Frontal cortex (tissue), 4 donors: ENCODE data around the gene CASP5. TPM values are rescaled to one million over a fixed set of nuclear protein-coding genes. Genes with fewer than 3 reads are reported as not detected.
A peak's percentile ranks its signal among the peaks of the same experiment; 100 is the strongest.
"Not testable (repeated sequence)": the region's sequence is repeated elsewhere in the genome, so short reads cannot be mapped to it uniquely, and the experiment has no call there.

Source experiments
- DNase-seq, 2 donors: peaks; one replicate each; pipeline ENCODE4 v3.0.0; 2012; ENCODE audit warnings: low spot score in 2 of 2
- FAIRE-seq: peaks from 2 replicates; lab custom pipeline; 2012; peaks lifted over from hg19 to GRCh38; lab: Jason Lieb, UNC
- total RNA-seq: library from RNA; depleted of rRNA; stranded (reverse); fragments of >200 nt; gene quantifications from one replicate; pipeline ENCODE4 v1.2.3, GENCODE V29; 2014
- donor health status: control.
- donor health status: control.
- donor health status: control.

Gene CASP5
- not detected for total RNA-seq

DNA sequence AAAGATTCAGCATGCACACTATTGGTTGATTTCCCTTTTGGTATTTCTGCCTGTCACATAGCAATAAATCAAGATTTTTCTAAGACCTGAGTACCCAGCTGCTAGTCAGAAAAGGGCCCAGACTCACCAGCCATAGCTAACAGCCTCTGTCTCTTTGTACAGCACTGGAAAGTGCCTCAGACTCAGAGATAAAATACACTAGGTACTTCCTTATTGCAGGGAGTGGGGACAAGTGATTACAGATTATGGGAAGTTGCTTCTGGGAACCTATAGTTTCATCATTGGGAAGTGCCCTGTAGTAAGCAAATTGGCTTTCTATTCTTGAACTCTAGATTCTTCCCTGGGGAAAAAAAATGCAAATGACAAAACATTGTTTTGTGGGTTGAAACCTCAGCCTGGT is at the start of gene CASP5:
TSS of gene CASP5 (minus strand) at position 166 of the 400 bp plus-strand sequence. CDS start at position 134, 32 bp downstream.
- DNase-seq (no peak), FAIRE-seq (no peak)

DNA sequence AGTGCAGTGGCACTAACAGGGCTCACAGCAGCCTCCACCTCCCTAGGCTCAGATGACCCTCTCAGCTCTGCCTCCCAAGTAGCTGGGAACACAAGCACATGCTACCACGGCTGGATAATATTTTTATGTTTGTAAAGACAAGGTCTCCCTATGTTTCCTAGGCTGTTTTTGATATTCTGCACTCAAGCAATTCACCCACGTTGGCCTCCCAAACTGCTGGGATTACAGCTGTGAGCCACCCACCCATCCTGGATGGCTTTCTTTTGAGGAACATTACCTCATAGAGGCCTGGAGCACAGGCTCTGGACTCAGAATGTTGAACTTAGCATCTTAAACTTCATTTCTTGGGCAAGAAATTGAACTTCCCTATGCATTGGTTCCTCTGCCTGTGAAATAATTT is 49.1 kb upstream of the CASP5 start:
- not testable (repeated sequence) for DNase-seq, FAIRE-seq

DNA sequence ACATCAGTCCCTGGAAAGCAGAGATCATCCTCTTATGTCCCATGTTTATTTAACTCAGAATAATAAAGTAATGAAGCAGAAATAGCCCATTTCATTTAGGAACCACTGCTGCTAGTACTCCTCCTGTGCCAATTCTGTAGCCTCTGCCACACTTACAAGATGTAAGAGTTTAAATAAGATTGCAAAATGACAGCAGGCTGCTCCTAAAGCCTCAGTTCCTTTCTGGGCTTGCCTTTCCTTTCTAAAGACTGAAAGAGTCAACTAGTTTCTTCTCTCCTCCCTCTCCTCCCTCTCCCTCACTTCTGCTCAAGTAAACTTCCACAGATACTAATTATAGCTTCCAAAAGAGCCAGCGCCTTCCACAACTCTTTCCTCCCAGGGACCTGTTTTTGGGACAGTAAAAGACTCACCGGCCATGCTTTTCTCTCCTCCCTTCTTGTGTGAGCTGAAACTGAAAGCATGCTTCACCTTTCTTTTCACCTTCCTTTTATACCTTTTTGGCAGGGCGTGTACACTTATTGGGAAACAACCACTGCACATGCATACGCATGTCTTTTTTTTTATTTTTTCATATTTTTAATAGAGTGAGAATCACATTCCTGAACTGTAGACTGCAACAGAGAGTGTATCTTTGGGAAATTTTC is 48.2 kb upstream of the CASP5 start:
- DNase-seq: no peak
- FAIRE-seq: no peak

DNA sequence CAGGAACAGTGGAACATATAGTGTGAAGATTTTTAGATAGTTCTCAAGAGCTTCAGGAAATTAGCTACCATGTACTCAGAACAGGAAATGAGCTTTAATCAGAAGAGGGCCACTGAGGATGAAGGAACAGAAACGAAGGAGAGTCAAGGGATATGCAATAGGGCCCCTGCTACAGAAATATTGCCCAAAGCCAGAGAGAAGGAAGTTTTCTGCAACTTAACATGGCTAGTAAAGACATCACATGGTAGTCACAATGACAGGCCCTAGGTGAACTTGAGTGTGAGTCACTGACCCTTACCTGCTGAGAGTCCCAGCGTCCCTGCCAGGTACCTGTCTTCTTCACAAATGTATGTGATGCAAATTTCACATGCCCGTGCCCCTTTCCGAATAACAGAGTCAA is 47.3 kb upstream of the CASP5 start:
- no peak for DNase-seq

DNA sequence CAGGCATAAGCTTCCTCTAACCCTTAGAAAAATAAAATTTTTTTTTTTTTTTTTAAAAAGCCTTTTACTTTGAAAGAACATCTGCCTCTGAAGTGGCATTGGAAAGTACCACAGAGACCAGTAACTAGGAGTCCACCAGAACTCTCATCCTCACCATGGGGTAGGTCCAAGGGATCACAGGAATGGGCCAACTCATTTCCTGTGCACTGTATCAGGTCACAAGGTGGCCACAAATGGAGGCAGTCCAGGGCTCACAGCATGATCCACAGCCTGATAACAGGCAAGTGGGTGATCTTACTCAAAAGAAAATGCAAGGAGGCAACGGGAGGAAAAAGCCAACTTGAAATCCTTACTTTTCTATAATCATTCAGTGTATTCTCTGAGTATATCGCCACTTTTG is 46.8 kb upstream of the CASP5 start:
- DNase-seq, FAIRE-seq: not testable (repeated sequence)

More for the DNA sequence above, 47.3 kb upstream of the CASP5 start:
- no peak for FAIRE-seq

DNA sequence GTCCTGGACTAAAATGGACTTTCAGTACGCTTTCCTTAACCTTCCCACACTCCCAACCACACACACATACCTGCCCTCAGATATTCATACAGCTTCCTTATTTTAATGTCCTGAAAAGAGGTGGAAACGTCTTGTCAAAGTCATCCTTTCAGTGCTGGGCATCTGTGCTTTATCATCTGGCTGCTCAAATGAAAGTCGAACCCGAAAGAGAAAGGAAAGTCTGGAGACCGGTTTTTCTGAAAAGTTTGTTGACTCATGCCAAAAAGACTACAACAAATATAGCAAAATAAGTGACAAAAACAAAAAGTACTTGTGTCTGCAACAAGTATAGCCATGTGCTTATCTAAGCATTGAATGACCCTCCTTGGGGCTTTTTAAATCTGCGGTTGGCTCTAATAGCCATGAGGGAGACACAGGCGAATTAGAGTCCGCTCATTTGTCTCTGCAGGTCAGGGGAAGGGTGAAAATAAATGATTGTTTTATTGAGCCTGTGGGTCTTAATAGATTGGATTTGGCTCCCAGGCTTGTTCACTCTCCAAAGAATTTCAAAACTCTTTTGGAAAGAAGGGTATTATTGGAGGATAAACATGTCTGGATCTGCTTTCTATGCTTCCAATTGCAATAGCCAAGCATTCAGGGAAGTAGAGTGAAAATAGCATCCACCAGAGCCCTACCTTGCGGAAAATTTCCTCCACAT is 40.4 kb upstream of the CASP5 start:
- not testable (repeated sequence) for FAIRE-seq, DNase-seq

DNA sequence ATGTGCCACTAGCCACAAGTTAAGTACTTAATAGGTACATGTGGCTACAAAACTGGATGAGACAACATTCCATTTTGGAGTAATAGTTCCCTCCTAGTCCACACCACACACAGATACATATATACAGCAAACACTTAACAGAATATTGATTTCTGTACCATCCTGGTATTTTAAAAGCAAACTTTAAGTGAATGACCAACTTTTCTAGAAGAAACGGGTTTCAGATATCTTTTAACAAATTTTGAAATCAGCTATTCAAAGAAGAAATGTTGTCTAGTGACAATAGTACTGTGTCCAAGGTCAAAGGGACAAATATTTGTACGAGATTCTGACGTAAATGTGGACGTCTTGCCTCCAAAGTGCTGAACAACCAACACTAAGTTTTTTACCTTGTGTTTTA is 34.5 kb upstream of the CASP5 start:
- FAIRE-seq: no peak

DNA sequence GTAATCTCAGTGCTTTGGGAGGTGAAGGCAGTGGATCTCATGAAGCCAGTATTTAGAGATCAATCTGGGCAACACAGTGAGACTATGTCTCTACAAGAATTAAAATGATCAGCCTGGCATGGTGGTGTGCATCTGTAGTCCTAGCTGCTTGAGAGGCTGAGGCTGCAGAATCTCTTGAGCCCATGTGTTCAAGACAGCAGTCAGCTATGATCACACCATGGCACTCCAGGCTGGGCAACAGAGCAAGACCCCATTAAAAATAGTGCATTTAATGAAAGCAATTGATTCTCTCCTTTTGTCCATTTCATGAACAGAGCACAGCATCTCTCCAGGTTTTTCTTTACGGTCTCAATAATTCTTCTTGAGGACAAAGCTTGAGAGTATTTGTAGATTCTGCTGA is 33.5 kb upstream of the CASP5 start:
- DNase-seq (no peak), FAIRE-seq (no peak)

More for the DNA sequence above, 34.5 kb upstream of the CASP5 start:
- DNase-seq: no peak

DNA sequence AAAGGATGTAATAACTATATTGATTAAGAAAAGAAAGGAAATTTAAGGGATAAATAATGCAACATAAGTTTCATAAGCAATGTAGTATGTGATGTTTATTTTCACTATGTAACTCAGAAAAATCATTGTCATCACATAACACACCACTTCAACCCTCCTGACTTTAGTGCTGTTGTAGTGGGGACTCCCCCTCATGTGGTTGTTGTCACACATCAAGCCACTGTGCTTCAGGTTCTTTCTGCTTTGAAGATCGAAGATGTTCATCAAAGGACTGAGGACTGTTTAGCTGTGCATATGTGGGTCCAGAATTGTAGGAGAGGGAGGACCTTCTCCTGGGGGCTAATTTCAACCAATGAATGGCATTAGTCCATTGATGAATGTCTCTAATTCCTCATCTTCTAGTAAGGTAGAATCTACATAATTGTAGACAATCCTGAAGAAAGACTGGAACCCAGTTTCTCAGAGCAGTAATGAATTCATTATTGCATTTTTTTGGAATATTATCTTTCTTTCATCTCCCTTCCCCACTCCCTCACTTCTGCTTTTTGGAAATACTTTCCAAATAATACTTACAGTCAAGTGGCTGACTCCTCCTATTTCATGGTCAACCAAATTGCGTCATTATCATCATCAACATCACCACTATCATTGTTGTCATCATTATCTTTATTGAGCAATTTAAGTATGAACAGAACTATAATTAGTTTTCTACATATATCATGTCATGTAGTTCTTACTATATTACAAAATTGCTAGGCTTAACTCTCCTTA is 31.9 kb upstream of the CASP5 start:
- FAIRE-seq: no peak
- DNase-seq: no peak

DNA sequence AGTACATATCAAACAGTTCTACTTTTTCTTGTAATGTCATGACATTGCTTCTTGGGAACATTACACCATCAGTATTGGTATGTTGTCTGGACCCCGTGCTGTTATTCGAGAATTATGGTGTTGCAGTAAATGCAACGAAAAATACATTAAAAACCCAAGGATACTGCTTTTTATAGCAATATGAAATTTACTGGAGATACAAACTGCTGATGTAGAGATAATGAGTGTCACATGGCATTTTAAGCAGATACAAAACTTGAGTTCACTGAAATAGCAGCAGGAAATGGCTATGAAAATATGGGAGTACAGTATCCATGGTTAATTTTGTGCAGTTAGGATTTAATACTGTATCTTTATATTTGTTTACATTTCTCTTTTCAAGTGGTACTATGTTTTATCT is 29.5 kb upstream of the CASP5 start:
- DNase-seq (no peak), FAIRE-seq (no peak)

DNA sequence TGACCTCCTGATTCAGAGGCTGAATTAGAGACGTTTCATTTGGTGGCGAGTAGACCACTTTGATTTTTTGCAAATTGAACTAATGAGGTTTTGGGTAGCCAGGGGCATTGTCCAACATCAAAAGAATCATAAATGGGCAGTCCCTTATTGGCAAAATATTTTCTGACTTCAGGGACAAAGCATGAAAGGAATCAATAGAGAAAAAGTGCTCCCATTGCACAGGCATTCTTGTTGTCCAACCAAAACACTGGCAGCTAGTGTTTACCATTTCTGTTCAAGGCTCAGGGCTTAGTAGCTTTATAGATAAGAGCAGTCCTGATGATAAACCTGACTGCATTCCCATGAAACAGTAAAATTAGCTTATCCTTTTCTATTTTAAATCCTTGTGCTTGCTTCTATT is 28.6 kb upstream of the CASP5 start:
- DNase-seq: no peak
- FAIRE-seq: no peak

DNA sequence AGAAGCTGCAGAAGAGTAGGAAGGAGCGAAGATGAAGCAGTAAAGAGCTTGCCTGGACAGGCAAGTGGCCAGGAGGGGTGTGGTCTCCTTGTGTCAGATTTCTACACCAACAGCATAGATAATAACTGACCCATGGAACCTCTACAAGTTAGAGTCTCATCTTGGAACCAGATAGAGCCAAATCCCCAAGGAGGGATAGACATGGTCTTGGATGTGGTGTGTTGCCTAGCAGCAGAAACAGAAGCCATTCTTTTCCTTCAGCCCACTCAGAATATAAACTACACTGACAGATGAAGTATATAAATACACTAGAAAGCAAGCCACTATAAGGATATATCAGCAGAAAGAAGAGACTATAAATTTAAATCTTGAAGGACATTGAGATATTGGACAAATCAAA is 26.5 kb upstream of the CASP5 start:
- DNase-seq (no peak), FAIRE-seq (no peak)

DNA sequence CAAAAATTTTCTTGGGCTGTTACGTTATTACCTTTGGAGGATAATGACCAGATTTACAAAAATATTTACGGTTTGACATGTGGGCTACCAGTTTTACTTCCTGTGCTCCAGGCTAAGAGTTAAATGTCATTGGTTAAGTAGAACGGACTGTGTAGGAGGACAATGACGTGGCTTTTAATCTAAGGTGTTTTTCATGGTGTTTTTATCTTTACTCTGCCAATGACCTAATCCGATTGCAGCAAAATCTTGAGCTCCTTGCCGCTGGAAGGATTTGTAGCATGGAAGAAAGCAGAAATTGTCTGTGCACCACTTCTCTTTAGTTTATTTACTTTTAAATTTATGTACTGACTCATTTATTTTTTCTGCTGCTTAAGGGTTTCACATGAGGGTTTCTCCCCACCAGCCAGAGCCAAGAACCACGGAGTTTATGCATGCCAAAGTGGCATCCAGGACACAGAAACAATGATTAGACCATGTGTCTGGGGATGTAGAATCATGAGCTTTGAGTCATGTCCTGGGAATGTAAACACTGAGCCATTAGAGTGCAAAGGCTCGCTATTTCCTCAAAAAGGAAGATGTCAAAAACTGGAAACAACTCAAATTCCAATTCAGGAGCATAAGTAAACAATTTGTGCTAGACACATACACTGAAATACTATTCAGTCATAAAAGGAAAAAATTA is 24.1 kb upstream of the CASP5 start:
- no peak for FAIRE-seq
- peak in 1 of 2 donors; percentile 17 for DNase-seq

DNA sequence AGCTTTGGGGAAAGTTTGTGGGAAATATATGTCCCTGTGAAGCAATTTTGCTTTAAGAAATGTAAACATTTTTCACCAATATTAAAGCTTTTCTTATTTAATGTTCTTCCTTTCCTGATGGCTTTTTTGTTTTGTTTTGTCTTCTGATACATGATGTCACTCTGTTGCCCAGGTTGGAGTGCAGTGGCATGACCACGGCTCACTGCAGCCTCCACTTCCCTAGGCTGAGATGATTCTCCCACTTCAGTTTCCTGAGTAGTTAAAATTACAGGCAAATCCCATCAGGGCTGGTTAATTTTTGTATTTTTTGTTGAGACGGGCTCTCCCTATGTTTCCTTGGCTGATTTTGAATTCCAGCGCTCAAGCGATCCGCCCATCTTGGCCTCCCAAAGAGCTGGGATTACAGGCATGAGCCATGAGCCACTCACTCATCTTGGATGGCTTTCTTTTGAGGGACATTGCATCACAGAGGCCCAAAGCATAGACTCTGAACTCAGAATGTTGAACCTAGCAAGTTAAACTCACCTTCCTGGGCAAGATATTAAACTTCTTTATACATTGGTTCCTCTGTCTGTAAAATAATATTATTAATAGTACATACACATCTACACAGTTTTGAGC is 22.8 kb upstream of the CASP5 start:
- DNase-seq: no peak
- no peak for FAIRE-seq

DNA sequence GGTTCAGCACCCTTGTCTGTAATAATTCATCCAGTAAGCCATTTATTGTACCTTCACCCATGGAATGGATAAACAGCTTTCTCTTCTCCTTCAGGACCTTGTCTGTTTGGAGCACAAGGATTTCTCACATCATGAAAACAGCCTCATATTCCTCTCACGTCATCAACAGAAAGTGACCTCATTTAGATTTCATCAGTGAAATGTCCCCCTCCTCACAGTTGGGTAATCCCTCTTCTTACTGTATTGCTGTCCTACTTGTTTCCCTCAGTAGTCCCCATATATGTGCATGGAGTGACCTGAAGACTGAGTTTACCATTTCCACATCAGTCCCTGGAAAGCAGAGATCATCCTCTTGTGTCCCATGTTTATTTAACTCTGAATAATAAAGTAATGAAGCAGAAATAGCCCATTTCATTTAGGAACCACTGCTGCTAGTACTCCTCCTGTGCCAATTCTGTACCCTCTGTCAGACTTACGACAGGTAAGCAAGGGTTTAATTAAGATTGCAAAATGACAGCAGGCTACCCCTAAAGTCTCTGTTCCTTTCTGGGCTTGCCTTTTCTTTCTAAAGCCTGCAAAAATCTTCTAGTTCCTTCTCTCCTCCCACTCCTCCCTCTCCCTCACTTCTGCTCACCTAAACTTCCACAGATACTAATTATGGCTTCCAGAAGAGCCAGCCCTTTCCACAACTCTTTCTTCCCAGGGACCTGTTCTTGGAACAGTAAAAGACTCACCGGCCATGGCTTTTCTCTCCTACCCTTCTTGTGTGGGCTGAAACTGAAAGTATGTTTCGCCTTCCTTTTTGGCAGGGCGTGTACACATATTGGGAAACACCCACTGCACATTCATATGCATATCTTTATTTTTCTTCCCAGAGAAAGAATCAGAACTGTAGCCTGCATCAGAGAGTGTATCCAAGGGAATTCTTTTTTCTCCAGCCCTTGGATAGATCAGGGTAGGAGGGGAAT is 21.9 kb upstream of the CASP5 start, which contains the start of gene CARD16:
TSS of gene CARD16 (minus strand) at position 779 of the 968 bp plus-strand sequence. CDS start at position 741, 38 bp downstream.
- FAIRE-seq: not testable (repeated sequence)

DNA sequence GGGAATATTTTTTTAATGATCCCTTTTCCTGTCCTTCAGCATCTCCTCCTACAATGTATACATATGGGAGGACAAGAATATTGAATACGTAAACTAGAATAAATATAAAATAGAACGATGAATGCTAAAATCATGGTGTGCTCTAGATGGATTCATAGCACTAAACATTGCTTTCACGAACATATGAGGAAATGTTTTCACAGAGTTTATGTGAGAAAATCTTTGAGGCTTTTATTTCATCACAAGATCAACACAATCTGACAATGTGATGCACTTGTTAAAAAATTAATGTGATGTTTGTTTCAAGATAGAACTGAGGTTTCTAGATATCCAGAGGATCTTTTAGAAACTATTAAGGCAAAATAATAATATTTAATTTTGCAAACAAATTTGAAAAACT is 19.2 kb upstream of the CASP5 start:
- no peak for DNase-seq
- no peak for FAIRE-seq

More for the DNA sequence above, 21.9 kb upstream of the CASP5 start, which contains the start of gene CARD16:
- DNase-seq: not testable (repeated sequence)

DNA sequence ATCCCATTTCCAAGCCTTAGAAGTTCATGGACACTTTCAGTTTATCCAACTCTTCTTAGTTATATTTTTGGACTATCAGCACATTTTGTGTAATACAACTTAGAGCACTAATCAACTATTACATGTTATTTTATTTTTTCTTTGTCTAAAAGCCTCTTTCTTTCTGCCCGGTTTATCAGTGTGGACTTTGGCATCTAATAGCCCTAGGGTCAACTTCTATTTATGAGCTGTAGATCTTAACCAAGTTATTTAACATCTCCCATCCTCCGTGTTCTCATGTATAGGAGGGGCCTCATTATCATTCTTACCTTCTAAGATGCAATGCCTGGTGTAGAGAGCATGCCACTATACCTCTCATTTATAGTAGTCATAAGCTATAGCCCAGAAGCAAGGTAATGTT is 17.7 kb upstream of the CASP5 start:
- DNase-seq (no peak), FAIRE-seq (no peak)

DNA sequence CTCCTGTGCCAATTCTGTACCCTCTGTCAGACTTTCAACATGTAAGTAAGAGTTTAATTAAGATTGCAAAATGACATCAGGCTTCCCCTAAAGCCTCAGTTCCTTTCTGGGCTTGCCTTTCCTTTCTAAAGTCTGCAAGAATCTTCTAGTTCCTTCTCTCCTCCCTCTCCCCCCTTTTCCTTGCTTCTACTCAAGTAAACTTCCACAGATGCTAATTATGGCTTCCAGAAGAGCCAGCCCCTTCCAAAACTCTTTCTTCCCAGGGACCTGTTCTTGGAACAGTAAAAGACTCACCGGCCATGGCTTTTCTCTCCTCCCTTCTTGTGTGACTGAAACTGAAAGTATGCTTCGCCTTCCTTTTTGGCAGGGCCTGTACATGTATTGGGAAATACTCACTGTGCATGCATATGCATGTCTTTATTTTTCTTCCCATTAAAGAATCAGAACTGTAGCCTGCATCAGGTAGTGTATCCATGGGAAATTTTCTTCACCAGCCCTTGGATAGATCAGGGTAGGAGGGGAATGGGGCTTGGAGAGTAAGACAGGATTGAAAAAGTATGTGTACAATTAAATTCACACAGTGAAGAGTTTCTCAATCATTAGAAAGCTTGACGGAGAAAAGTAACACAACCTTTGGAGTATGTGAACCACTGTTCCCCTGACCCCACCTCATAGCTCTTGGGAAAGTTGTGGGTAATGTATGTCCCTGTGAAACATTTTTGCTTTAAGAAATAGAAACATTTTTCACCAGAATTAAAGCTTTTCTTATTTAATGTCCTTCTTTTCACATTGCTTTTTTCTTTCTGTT is 12.0 kb upstream of the CASP5 start, which contains the start of gene CASP1:
TSS of gene CASP1 (minus strand) at position 332 of the 808 bp plus-strand sequence. CDS start at position 301, 31 bp downstream.
- DNase-seq (no peak), FAIRE-seq (no peak)
